GM10266 (cell line): ENCODE measurements around the gene MUC20.
"Not testable (repeated sequence)": the region's sequence is repeated elsewhere in the genome, so short reads cannot be mapped to it uniquely, and the experiment has no call there.

Experiments used
- DNase-seq: peaks from one replicate; pipeline ENCODE4 v3.0.0; 2012; ENCODE audit errors: extremely low spot score
- TF ChIP-seq, protein P1 (sequence below): IDR thresholded peaks from 2 replicates; pipeline ENCODE4 v1.5.1; 2012; ENCODE audit warnings: mild to moderate bottlenecking, low read depth; ENCODE audit not compliant: control insufficient read depth, insufficient read depth; ENCODE audit errors: missing control alignments

The MUC20 gene

GRCh38 chr3:195709676-195710085 is 11.1 kb upstream of the MUC20 start:
- TF ChIP-seq, protein P1, sequence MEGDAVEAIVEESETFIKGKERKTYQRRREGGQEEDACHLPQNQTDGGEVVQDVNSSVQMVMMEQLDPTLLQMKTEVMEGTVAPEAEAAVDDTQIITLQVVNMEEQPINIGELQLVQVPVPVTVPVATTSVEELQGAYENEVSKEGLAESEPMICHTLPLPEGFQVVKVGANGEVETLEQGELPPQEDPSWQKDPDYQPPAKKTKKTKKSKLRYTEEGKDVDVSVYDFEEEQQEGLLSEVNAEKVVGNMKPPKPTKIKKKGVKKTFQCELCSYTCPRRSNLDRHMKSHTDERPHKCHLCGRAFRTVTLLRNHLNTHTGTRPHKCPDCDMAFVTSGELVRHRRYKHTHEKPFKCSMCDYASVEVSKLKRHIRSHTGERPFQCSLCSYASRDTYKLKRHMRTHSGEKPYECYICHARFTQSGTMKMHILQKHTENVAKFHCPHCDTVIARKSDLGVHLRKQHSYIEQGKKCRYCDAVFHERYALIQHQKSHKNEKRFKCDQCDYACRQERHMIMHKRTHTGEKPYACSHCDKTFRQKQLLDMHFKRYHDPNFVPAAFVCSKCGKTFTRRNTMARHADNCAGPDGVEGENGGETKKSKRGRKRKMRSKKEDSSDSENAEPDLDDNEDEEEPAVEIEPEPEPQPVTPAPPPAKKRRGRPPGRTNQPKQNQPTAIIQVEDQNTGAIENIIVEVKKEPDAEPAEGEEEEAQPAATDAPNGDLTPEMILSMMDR, result no peak
- DNase-seq, result no peak

DNA sequence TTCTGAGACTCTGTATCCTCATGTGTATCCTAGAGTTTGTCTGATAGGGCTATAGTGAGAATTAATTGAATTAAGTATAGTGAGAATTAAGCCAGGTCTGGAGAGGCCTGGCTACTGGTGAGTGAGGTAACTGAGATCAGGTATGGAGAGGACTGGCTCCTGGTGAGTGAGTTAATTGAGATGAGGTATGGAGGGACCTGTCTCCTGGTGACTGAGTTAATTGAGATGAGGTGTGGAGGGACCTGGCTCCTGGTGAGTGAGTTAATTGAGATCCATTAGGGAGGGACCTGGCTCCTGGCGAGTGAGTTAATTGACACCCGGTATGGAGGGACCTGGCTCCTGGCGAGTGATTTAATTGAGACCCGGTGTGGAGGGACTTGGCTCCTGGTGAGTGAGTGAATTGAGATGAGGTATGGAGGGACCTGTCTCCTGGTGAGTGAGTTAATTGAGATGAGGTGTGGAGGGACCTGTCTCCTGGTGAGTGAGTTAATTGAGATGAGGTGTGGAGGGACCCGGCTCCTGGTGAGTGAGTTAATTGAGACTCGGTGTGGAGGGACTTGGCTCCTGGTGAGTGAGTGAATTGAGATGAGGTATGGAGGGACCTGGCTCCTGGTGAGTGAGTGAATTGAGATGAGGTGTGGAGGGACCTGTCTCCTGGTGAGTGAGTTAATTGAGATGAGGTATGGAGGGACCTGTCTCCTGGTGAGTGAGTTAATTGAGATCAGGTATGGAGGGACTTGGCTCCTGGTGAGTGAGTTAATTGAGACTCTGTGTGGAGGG is 10.5 kb upstream of the MUC20 start:
- not testable (repeated sequence) for DNase-seq

GRCh38 chr3:195711091-195711812 is 9.5 kb upstream of the MUC20 start:
- not testable (repeated sequence) for DNase-seq

DNA sequence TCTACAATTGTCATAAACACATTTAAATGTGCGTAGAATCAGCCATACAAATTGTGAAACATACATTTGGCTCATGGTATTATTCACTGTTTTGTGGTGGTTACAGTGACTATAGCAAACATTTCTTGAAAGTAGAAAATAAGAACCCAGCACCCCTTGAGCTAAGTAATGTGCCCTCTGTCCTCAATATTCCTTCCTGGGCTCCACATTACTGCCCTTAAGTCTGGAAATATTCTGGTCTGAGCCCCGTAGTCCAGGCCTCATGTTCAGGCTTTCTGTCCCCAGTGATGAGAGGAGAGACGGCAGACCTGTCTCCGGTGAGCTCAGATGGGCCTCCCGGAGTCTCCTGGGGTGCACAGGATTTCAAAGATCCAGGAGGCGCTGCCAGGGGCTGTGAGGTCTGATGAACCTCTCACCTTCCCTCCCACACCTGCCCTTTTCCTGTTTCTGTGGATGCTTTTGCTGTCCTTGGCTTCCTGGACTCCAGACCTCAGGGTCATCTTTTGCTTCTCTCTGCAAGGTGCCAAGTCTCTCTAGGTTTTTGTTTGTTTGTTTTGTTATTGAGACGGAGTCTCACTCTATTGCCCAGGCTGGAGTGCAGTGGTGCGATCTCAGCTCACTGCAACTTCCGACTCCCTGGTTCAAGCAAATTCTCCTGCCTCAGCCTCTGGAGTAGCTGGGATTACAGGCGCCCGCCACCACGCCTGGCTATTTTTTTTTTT is 8.8 kb upstream of the MUC20 start:
- no peak for DNase-seq
- TF ChIP-seq, protein P1, result no peak

DNA sequence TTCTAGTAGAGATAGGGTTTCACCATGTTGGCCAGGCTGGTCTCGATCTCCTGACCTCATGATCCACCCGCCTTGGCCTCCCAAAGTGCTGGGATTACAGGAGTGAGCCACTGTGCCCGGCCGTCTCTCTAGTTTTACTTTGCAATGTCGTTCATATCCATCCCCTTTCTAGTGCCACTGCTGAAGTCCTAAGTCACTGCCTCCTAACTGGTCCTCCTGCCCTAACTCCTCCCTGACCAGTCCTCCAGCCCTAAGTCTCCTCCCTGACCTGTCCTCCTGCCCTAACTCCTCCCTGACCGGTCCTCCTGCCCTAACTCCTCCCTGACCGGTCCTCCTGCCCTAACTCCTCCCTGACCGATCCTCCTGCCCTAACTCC is 8.3 kb upstream of the MUC20 start:
- DNase-seq, result not testable (repeated sequence)

DNA sequence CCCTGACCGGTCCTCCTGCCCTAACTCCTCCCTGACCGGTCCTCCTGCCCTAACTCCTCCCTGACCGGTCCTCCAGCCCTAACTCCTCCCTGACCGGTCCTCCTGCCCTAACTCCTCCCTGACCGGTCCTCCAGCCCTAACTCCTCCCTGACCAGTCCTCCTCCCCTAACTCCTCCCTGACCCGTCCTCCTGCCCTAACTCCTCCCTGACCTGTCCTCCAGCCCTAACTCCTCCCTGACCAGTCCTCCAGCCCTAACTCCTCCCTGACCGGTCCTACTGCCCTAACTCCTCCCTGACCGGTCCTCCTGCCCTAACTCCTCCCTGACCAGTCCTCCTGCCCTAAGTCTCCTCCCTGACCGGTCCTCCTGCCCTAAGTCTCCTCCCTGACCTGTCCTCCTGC is 7.6 kb upstream of the MUC20 start:
- not testable (repeated sequence) for DNase-seq

GRCh38 chr3:195714380-195715011 is 6.3 kb upstream of the MUC20 start:
- DNase-seq, result no peak
- TF ChIP-seq, protein P1, result no peak

DNA sequence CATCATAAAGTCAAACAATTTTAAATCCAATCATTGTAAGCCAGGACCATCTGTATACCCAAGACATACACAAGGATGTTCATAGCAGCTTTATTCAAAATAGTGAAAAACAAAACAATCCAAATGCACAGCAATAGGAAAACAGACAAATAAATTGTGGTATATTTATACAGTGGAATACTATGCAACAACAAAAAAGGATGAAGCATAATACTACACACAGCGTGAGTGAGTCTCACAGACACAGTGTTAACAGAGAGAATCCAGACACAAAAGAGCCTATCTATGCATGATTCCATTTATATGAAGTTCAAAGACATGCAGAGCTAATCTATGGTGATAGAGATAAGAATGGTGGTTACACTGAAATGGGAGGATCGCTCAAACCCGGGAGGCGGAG is 5.6 kb upstream of the MUC20 start:
- TF ChIP-seq, protein P1, result no peak
- no peak for DNase-seq

- TF ChIP-seq, protein P1, result no peak
- DNase-seq, result no peak
Observed at GRCh38 chr3:195715583-195716266, 5.1 kb upstream of the MUC20 start.
